ENCODE measurements around the gene OR2W1.

The OR2W1 gene

GRCh38 chr6:29045075-29045474 is at the start of gene OR2W1:
OR2W1 (minus strand) TSS chr6:29045175; CDS start chr6:29045175, 0 bp downstream.
- H3K4me1 Mint-ChIP-seq (ENCODE audit: low read depth) = no peaks in the 10 kb centered on the region
- no peaks in the 10 kb centered on the region for H3K36me3 Mint-ChIP-seq (ENCODE audit: low read depth)
- H3K4me3 Mint-ChIP-seq = no peak within 1 kb of the TSS
- H3K27ac Mint-ChIP-seq = no peak within 1 kb of the TSS
- peaks cover 10% of the 10 kb centered on the region for H3K27me3 Mint-ChIP-seq (ENCODE audit: low read depth)
- DNase-seq (ENCODE audit: low spot score) = no peak
- no peaks in the 10 kb centered on the region for H3K9me3 Mint-ChIP-seq

- Mint-ChIP-seq H3K27me3 (ENCODE audit: low read depth) (peaks cover 11% of the 10 kb centered on the region), H3K27ac (no peak overlapping the region), H3K9me3 (no peaks in the 10 kb centered on the region), H3K36me3 (ENCODE audit: low read depth) (no peaks in the 10 kb centered on the region), H3K4me1 (ENCODE audit: low read depth) (no peaks in the 10 kb centered on the region), H3K4me3 (no peak overlapping the region)
- DNase-seq (ENCODE audit: low spot score) = no peak
Measured at GRCh38 chr6:29092957-29093356, 48.0 kb upstream of the OR2W1 start.

GRCh38 chr6:29087213-29087612 is 42.2 kb upstream of the OR2W1 start, which contains the start of gene OR2B3:
OR2B3 (minus strand) TSS chr6:29087313; CDS start chr6:29087248, 65 bp downstream.
- Mint-ChIP-seq H3K27ac (no peak within 1 kb of the TSS), H3K36me3 (ENCODE audit: low read depth) (no peaks in the 10 kb centered on the region), H3K4me3 (no peak within 1 kb of the TSS), H3K9me3 (no peaks in the 10 kb centered on the region), H3K4me1 (ENCODE audit: low read depth) (no peaks in the 10 kb centered on the region), H3K27me3 (ENCODE audit: low read depth) (peaks cover 8% of the 10 kb centered on the region)
- no peak for DNase-seq (ENCODE audit: low spot score)

GRCh38 chr6:29082457-29082856 is 37.5 kb upstream of the OR2W1 start:
- Mint-ChIP-seq H3K27me3 (ENCODE audit: low read depth) (peaks cover 5% of the 10 kb centered on the region), H3K36me3 (ENCODE audit: low read depth) (no peaks in the 10 kb centered on the region), H3K27ac (no peak overlapping the region), H3K4me1 (ENCODE audit: low read depth) (no peaks in the 10 kb centered on the region), H3K9me3 (no peaks in the 10 kb centered on the region), H3K4me3 (no peak overlapping the region)
- no peak for DNase-seq (ENCODE audit: low spot score)

- H3K9me3 Mint-ChIP-seq = no peaks in the 10 kb centered on the region
- peaks cover 5% of the 10 kb centered on the region for H3K27me3 Mint-ChIP-seq (ENCODE audit: low read depth)
- DNase-seq (ENCODE audit: low spot score) = no peak
- no peak overlapping the region for H3K27ac Mint-ChIP-seq
- no peaks in the 10 kb centered on the region for H3K36me3 Mint-ChIP-seq (ENCODE audit: low read depth)
- no peaks in the 10 kb centered on the region for H3K4me1 Mint-ChIP-seq (ENCODE audit: low read depth)
- H3K4me3 Mint-ChIP-seq = no peak overlapping the region
Measured at GRCh38 chr6:29081312-29081711, 36.3 kb upstream of the OR2W1 start.

GRCh38 chr6:29079203-29079602 is 34.2 kb upstream of the OR2W1 start:
- Mint-ChIP-seq H3K4me3 (no peak overlapping the region), H3K4me1 (ENCODE audit: low read depth) (no peaks in the 10 kb centered on the region), H3K36me3 (ENCODE audit: low read depth) (no peaks in the 10 kb centered on the region), H3K27ac (no peak overlapping the region), H3K27me3 (ENCODE audit: low read depth) (peaks cover 11% of the 10 kb centered on the region), H3K9me3 (no peaks in the 10 kb centered on the region)
- DNase-seq (ENCODE audit: low spot score) = no peak

- no peaks in the 10 kb centered on the region for H3K36me3 Mint-ChIP-seq (ENCODE audit: low read depth)
- H3K9me3 Mint-ChIP-seq = no peaks in the 10 kb centered on the region
- H3K27ac Mint-ChIP-seq = no peak overlapping the region
- no peak for DNase-seq (ENCODE audit: low spot score)
- no peak overlapping the region for H3K4me3 Mint-ChIP-seq
- H3K27me3 Mint-ChIP-seq (ENCODE audit: low read depth) = peaks cover 13% of the 10 kb centered on the region
- no peaks in the 10 kb centered on the region for H3K4me1 Mint-ChIP-seq (ENCODE audit: low read depth)
Measured at GRCh38 chr6:29071831-29072723, 27.1 kb upstream of the OR2W1 start.

- no peaks in the 10 kb centered on the region for H3K9me3 Mint-ChIP-seq
- no peak overlapping the region for H3K27ac Mint-ChIP-seq
- H3K36me3 Mint-ChIP-seq (ENCODE audit: low read depth) = no peaks in the 10 kb centered on the region
- H3K27me3 Mint-ChIP-seq (ENCODE audit: low read depth) = peaks cover 4% of the 10 kb centered on the region
- no peak for DNase-seq (ENCODE audit: low spot score)
- H3K4me3 Mint-ChIP-seq = no peak overlapping the region
- H3K4me1 Mint-ChIP-seq (ENCODE audit: low read depth) = no peaks in the 10 kb centered on the region
Measured at GRCh38 chr6:29051680-29052079, 6.7 kb upstream of the OR2W1 start.

GRCh38 chr6:29035951-29036350 is 9.0 kb downstream of the OR2W1 start:
- Mint-ChIP-seq H3K27me3 (ENCODE audit: low read depth) (peaks cover 15% of the 10 kb centered on the region), H3K27ac (no peak overlapping the region)

GRCh38 chr6:29028821-29029220 is 16.2 kb downstream of the OR2W1 start:
- Mint-ChIP-seq H3K4me3 (no peak overlapping the region), H3K4me1 (ENCODE audit: low read depth) (no peaks in the 10 kb centered on the region), H3K36me3 (ENCODE audit: low read depth) (no peaks in the 10 kb centered on the region), H3K27ac (no peak overlapping the region), H3K9me3 (no peaks in the 10 kb centered on the region), H3K27me3 (ENCODE audit: low read depth) (peaks cover 39% of the 10 kb centered on the region)
- no peak for DNase-seq (ENCODE audit: low spot score)

More at GRCh38 chr6:29035951-29036350, 9.0 kb downstream of the OR2W1 start:
- Mint-ChIP-seq H3K9me3 (no peaks in the 10 kb centered on the region), H3K4me1 (ENCODE audit: low read depth) (no peaks in the 10 kb centered on the region), H3K36me3 (ENCODE audit: low read depth) (no peaks in the 10 kb centered on the region), H3K4me3 (no peak overlapping the region)
- DNase-seq (ENCODE audit: low spot score) = no peak

- Mint-ChIP-seq H3K4me1 (ENCODE audit: low read depth) (no peaks in the 10 kb centered on the region), H3K27ac (no peak overlapping the region), H3K9me3 (no peaks in the 10 kb centered on the region), H3K4me3 (no peak overlapping the region), H3K36me3 (ENCODE audit: low read depth) (no peaks in the 10 kb centered on the region), H3K27me3 (ENCODE audit: low read depth) (peaks cover 53% of the 10 kb centered on the region)
- no peak for DNase-seq (ENCODE audit: low spot score)
Measured at GRCh38 chr6:29025927-29026585, 18.9 kb downstream of the OR2W1 start.

GRCh38 chr6:29021434-29021833 is 23.5 kb downstream of the OR2W1 start:
- H3K27ac Mint-ChIP-seq = no peak overlapping the region
- peaks cover 44% of the 10 kb centered on the region for H3K27me3 Mint-ChIP-seq (ENCODE audit: low read depth)
- H3K36me3 Mint-ChIP-seq (ENCODE audit: low read depth) = no peaks in the 10 kb centered on the region
- H3K9me3 Mint-ChIP-seq = no peaks in the 10 kb centered on the region
- H3K4me3 Mint-ChIP-seq = no peak overlapping the region
- DNase-seq (ENCODE audit: low spot score) = no peak
- peaks cover 9% of the 10 kb centered on the region for H3K4me1 Mint-ChIP-seq (ENCODE audit: low read depth)

- peaks cover 16% of the 10 kb centered on the region for H3K4me1 Mint-ChIP-seq (ENCODE audit: low read depth)
- H3K27me3 Mint-ChIP-seq (ENCODE audit: low read depth) = peaks cover 32% of the 10 kb centered on the region
- peaks cover 3% of the 10 kb centered on the region for H3K36me3 Mint-ChIP-seq (ENCODE audit: low read depth)
- H3K4me3 Mint-ChIP-seq = no peak overlapping the region
- no peak overlapping the region for H3K27ac Mint-ChIP-seq
- peaks cover 6% of the 10 kb centered on the region for H3K9me3 Mint-ChIP-seq
- DNase-seq (ENCODE audit: low spot score) = no peak
Measured at GRCh38 chr6:29019629-29020028, 25.3 kb downstream of the OR2W1 start.

GRCh38 chr6:29017428-29017802 is 27.6 kb downstream of the OR2W1 start:
- no peak for DNase-seq (ENCODE audit: low spot score)
- peak overlapping the region; percentile 87 for H3K4me3 Mint-ChIP-seq
- peaks cover 37% of the 10 kb centered on the region for H3K27me3 Mint-ChIP-seq (ENCODE audit: low read depth)
- peaks cover 19% of the 10 kb centered on the region for H3K4me1 Mint-ChIP-seq (ENCODE audit: low read depth)
- H3K36me3 Mint-ChIP-seq (ENCODE audit: low read depth) = peaks cover 3% of the 10 kb centered on the region
- peak overlapping the region; percentile 87 for H3K27ac Mint-ChIP-seq
- H3K9me3 Mint-ChIP-seq = peaks cover 6% of the 10 kb centered on the region
